ENCODE results near the gene E2F2.

Gene E2F2

GRCh38 chr1:23575226-23575810 is 44.3 kb upstream of the E2F2 start:
- DNase-seq (ENCODE audit: low read depth), result no peak
- no peak for TF ChIP-seq CTCF (conservative IDR thresholded peaks at IDR 0.05; ENCODE audit: low read length)
- no peak overlapping the region for H3K4me3 ChIP-seq (ENCODE audit: low read length)

- TF ChIP-seq CTCF (conservative IDR thresholded peaks at IDR 0.05; ENCODE audit: low read length), result no peak
- H3K4me3 ChIP-seq (ENCODE audit: low read length), result no peak overlapping the region
- no peak for DNase-seq (ENCODE audit: low read depth)
Observed at GRCh38 chr1:23574265-23574754, 43.3 kb upstream of the E2F2 start.

- no peak for DNase-seq (ENCODE audit: low read depth)
- H3K4me3 ChIP-seq (ENCODE audit: low read length), result no peak overlapping the region
- TF ChIP-seq CTCF (conservative IDR thresholded peaks at IDR 0.05; ENCODE audit: low read length), result no peak
Observed at GRCh38 chr1:23573574-23574182, 42.6 kb upstream of the E2F2 start.

DNA sequence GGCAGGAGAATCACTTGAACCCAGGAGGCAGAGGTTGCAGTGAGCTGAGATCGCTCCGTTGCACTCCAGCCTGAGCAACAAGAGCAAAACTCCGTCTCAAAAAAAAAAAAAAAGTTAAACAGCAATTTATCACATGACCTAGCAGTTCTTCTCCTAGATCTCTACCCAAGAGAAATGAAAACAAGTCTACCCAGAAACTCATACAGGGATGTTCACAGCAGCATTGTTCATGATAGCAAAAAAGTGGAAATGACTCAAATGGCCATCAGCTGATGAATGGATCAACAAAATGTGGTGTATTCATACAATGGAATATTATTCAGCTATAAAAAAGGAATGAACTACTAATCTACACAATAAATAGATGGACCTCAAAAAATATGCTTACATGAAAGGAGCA is 40.4 kb upstream of the E2F2 start:
- no peak overlapping the region for H3K4me3 ChIP-seq (ENCODE audit: low read length)
- TF ChIP-seq CTCF (conservative IDR thresholded peaks at IDR 0.05; ENCODE audit: low read length), result no peak
- no peak for DNase-seq (ENCODE audit: low read depth)

DNA sequence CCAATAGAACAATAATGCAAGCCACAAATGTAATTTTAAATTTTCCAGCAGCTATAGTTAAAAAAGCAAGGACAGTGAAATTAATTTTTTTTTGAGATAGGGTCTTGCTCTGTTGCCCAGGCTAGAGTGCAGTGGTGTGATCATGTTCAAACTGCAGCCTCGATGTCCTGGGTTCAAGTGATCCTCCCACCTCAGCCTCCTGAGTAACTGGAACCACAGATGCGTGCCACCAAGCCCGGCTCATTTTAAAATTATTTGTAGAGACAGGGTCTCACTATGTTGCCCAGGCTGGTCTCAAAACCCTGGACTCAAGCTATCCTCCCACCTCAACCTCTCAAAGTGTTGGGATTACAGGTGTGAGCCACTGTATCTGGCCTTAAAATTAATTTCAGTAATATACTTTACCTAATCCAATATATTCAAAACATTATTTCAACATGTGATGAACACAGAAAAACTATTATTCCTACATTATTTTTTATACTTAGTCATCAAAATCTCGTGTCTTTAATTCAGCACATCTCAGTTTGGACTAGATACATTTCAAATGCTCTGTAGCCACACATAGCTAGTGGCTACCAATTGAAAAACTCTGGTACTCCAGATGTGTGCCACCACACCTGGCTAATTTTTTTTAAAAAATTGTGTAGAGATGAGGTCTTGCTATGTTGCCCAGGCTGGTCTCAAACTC is 39.1 kb upstream of the E2F2 start:
- H3K4me3 ChIP-seq (ENCODE audit: low read length), result no peak overlapping the region
- no peak for DNase-seq (ENCODE audit: low read depth)
- no peak for TF ChIP-seq CTCF (conservative IDR thresholded peaks at IDR 0.05; ENCODE audit: low read length)

DNA sequence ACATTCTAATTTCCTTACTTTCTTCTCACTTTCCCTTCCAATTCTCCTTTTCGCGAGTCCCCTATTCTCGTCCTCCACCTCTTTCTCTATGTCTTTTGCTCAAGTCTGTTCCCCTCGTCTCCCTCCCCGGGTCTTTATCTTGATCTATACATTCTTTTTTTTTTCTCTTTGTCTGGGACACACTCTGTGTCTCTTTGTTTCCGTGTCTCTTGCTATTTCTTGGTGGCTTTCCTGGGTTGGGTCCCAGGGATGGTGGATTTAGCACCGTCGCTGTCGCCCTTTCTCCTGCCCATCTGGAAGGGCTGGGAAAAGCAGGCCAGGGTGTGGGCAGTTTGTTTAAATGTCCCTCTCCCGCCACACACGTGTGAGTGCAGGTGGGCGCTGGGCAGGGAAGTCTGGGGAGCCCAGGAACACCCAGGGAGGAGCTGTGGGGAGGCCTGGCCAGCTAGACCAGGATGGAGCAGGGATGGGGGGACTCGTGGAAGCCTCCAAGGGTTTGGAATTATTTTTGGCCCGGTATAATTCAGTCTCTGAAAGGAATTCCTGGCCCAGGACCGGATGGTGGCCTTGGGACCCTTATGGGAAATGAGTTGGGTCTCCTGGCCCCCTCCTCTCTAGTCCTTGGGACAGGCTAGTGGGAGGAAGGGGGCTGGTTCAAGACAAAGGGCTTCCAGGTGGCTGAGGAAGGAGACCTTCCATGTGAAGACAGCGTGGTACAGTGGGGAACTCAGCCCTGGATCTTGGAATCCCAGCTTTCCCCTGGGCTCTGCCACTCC is 37.8 kb upstream of the E2F2 start:
- no peak for DNase-seq (ENCODE audit: low read depth)
- TF ChIP-seq CTCF (conservative IDR thresholded peaks at IDR 0.05; ENCODE audit: low read length), result no peak; the same call in 1 of the 2 replicates
- peak overlapping the region; percentile 57 for H3K4me3 ChIP-seq (ENCODE audit: low read length)
